Osteoblast (primary cell): Measurements from ENCODE around the gene NPC1. TPM values are rescaled to one million over a fixed set of nuclear protein-coding genes. Genes with fewer than 3 reads are reported as not detected.
A peak's percentile ranks its signal among the peaks of the same experiment; 100 is the strongest.

Experiments used
- DNase-seq: peaks from one replicate; pipeline ENCODE4 v3.0.0; 2011; ENCODE audit warnings: low spot score, mixed read lengths; ENCODE audit not compliant: insufficient read length; ENCODE audit errors: missing footprints
- H2AFZ ChIP-seq: 2 replicates; pipeline ENCODE4 v1.6.0; 2011; ENCODE audit warnings: mild to moderate bottlenecking, low read length
- H3K27ac ChIP-seq: 2 replicates; pipeline ENCODE4 v1.5.1; 2011; ENCODE audit warnings: mild to moderate bottlenecking, low read depth, low read length, moderate library complexity
- H3K27me3 ChIP-seq: 2 replicates; pipeline ENCODE4 v1.6.0; 2012; ENCODE audit warnings: mild to moderate bottlenecking, control low read depth, inconsistent platforms, low read length, moderate library complexity; ENCODE audit not compliant: insufficient read depth
- H3K36me3 ChIP-seq: 2 replicates; pipeline ENCODE4 v1.5.1; 2011; ENCODE audit warnings: mild to moderate bottlenecking, low read length, control low read depth, moderate library complexity; ENCODE audit not compliant: insufficient read depth
- H3K4me1 ChIP-seq: 2 replicates; pipeline ENCODE4 v1.5.1; 2011; ENCODE audit warnings: mild to moderate bottlenecking, low read length, control low read depth, moderate library complexity; ENCODE audit not compliant: insufficient read depth
- H3K4me2 ChIP-seq: 2 replicates; pipeline ENCODE4 v1.6.0; 2011; ENCODE audit warnings: mild to moderate bottlenecking, low read length; ENCODE audit not compliant: insufficient read depth
- H3K4me3 ChIP-seq: fragments of 200-600 bp; sonication (generic); 3 replicates; pipeline ENCODE4 v1.5.1; 2012; ENCODE audit warnings: mild to moderate bottlenecking, low read length, inconsistent platforms; ENCODE audit not compliant: insufficient read depth
- H3K79me2 ChIP-seq: 2 replicates; pipeline ENCODE4 v1.6.0; 2012; ENCODE audit warnings: mild to moderate bottlenecking, low read length, control low read depth, inconsistent platforms; ENCODE audit not compliant: insufficient read depth
- H3K9me3 ChIP-seq: 2 replicates; pipeline ENCODE4 v1.5.1; 2011; ENCODE audit warnings: low read depth, low read length, control low read depth
- H4K20me1 ChIP-seq: 2 replicates; pipeline ENCODE4 v1.6.0; 2012; ENCODE audit warnings: mild to moderate bottlenecking, low read length, control low read depth; ENCODE audit not compliant: insufficient read depth
- total RNA-seq: library from RNA; depleted of rRNA; stranded (reverse); fragments of >200 nt; gene quantifications from 2 replicates; pipeline ENCODE4 v1.2.3, GENCODE V29; 2012
- TF ChIP-seq, protein P1 (sequence below): IDR thresholded peaks from 2 replicates; pipeline ENCODE4 v1.5.1; 2011; ENCODE audit warnings: mild to moderate bottlenecking, low read depth, low read length, moderate library complexity; ENCODE audit errors: extremely low read depth

NPC1 gene
- total RNA-seq = 136 and 254 TPM in 2 replicates

DNA sequence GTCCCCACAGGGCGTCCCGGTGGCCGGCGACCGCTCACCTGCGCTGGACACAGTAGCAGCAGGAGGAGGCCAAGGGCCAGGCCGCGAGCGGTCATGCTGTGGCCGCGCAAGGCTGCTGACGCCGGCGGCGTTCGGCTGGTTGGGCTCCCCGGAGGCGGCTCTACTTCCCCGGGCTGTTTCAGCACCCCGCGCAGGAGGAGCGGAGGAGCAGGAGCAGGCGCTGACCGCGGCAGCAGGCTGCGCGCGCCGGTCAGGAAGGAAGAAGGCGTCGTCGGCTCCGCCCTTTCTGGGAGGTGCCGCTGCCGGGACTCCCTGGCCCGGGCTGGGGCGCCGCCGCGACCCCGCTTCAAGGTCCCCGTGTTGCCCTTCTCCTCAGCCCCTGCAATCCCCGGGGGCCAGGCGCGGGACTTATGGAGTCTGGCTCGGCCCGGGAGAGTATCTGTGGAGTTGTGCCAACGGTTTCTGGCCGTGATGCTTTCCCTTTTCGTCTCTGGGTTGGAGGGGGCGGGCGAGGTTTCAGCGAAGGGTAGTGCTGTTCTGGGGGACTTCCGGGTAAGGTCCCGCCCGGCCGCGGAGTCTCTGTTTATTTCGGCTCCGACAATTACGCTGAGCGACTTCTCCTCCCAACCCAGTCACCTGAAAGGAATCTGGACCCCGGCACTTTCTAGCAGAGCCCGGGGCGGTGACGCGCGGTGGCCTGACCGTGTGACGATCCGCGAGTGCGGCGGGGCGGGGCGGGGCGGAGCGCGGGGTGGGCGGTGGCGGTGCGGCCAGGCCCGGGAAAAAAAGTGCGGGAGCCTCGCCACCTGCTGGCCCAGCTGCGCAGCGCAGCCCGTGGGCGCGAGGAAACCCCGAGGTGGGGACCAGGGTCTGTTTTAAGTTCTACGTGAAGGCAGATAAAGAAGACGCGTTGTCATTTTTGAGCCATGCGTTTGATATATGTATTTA is at the start of gene NPC1:
TSS of gene NPC1 (minus strand) at position 258 of the 948 bp plus-strand sequence. CDS start at position 95, 163 bp downstream.
- Histone ChIP-seq H3K4me1 (peaks cover 51% of the 10 kb centered on the region), H3K27me3 (no peaks in the 10 kb centered on the region), H3K4me2 (peak within 1 kb of the TSS; percentile 97), H3K79me2 (peaks cover 47% of the 10 kb centered on the region), H3K36me3 (no peaks in the 10 kb centered on the region), H2AFZ (peak within 1 kb of the TSS; percentile 84), H4K20me1 (peaks cover 14% of the 10 kb centered on the region), H3K9me3 (no peaks in the 10 kb centered on the region), H3K4me3 (peak within 1 kb of the TSS; percentile 81), H3K27ac (peak within 1 kb of the TSS; percentile 96)
- TF ChIP-seq, protein P1, sequence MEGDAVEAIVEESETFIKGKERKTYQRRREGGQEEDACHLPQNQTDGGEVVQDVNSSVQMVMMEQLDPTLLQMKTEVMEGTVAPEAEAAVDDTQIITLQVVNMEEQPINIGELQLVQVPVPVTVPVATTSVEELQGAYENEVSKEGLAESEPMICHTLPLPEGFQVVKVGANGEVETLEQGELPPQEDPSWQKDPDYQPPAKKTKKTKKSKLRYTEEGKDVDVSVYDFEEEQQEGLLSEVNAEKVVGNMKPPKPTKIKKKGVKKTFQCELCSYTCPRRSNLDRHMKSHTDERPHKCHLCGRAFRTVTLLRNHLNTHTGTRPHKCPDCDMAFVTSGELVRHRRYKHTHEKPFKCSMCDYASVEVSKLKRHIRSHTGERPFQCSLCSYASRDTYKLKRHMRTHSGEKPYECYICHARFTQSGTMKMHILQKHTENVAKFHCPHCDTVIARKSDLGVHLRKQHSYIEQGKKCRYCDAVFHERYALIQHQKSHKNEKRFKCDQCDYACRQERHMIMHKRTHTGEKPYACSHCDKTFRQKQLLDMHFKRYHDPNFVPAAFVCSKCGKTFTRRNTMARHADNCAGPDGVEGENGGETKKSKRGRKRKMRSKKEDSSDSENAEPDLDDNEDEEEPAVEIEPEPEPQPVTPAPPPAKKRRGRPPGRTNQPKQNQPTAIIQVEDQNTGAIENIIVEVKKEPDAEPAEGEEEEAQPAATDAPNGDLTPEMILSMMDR = peak; percentile 67
- peak; percentile 98 for DNase-seq

DNA sequence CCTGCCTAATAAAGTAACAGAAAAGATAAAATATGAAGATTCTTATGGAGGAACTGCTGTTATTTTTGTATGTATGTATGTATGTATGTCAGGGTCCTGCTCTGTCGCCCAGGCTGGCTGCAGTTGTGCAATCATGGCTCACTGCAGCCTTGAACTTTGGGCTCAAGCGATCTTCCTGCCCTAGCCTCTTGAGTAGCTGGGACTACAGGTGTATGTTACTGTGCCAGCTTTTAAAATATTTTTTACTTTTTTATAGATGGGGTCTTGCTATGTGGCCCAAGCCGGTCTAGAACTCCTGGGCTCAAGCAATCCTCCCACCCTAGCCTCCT is 49.7 kb upstream of the NPC1 start:
- H3K27me3 ChIP-seq = no peaks in the 10 kb centered on the region
- H3K36me3 ChIP-seq = no peaks in the 10 kb centered on the region
- H2AFZ ChIP-seq = no peak overlapping the region

DNA sequence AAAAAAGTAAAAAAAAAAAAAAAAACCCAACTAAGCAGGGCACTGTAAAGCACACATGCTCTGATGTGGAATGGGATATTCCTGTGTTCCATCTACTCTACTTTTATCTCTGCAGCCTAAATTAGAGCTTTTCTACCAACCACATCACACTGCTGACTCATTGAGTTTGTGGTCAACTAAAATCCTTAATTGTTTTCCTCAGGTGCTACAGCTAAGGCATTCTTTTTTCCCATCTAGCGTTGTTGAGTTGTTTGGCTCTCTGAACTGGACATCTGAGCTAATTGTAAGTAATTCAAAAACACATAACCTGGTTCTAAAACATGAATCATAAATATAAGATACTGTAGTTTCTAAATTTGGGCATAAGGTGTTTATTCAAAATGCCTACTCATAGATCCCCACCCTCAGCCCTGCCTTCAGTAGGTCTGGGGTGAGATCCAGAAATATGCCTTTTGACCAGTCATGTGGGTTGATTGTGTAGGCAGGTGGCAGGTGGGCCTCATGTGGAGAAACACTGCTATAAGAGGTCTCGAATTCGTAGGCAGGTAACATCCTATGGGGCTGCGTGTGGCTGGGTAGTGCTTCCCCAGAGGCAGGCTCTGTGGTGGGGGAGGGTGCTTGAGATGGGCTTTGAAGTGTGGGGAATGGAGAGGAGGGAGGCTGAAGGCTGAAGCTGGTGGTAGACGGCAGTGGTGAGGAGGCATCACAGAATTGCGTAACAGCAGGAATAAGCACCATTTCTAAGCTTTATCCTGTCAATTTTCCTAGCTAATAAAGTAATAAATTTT is 49.2 kb upstream of the NPC1 start:
- Histone ChIP-seq H3K36me3 (no peaks in the 10 kb centered on the region), H2AFZ (no peak overlapping the region), H3K79me2 (no peaks in the 10 kb centered on the region)

More for the DNA sequence above, 49.7 kb upstream of the NPC1 start:
- no peaks in the 10 kb centered on the region for H3K79me2 ChIP-seq
- peaks cover 8% of the 10 kb centered on the region for H3K4me1 ChIP-seq
- H3K4me2 ChIP-seq = no peak overlapping the region
- no peak overlapping the region for H3K4me3 ChIP-seq
- TF ChIP-seq, protein P1 = no peak
- no peak for DNase-seq
- no peak overlapping the region for H3K27ac ChIP-seq
- H3K9me3 ChIP-seq = no peaks in the 10 kb centered on the region
- H4K20me1 ChIP-seq = no peaks in the 10 kb centered on the region

More for the DNA sequence above, 49.2 kb upstream of the NPC1 start:
- Histone ChIP-seq H3K27me3 (no peaks in the 10 kb centered on the region), H3K4me2 (no peak overlapping the region), H4K20me1 (no peaks in the 10 kb centered on the region), H3K27ac (no peak overlapping the region), H3K4me3 (no peak overlapping the region), H3K4me1 (peaks cover 8% of the 10 kb centered on the region), H3K9me3 (no peaks in the 10 kb centered on the region)
- TF ChIP-seq, protein P1 = no peak
- DNase-seq = no peak
